GM18519 (cell line): ENCODE data around the gene ZNF341.
"Not testable (repeated sequence)": the region's sequence is repeated elsewhere in the genome, so short reads cannot be mapped to it uniquely, and the experiment has no call there.

Experiments used
- ATAC-seq: cut with Tn5 transposase; IDR thresholded peaks from one replicate; pipeline ENCODE4 v1.9.1; 2021; ENCODE audit warnings: mild to moderate bottlenecking, moderate library complexity; ENCODE audit not compliant: unreplicated experiment, low FRiP score

The ZNF341 gene

GRCh38 chr20:33727806-33728205 is 4.0 kb upstream of the ZNF341 start:
- ATAC-seq, result no peak

- no peak for ATAC-seq
Observed at GRCh38 chr20:33728463-33728862, 3.3 kb upstream of the ZNF341 start.

- ATAC-seq, result no peak
Observed at GRCh38 chr20:33729101-33729500, 2.7 kb upstream of the ZNF341 start.

- ATAC-seq, result no peak
Observed at GRCh38 chr20:33730946-33731692, 677 bp upstream of the ZNF341 start.

GRCh38 chr20:33732166-33732970 is 572 bp downstream of the ZNF341 start:
- peak; percentile 27 for ATAC-seq

GRCh38 chr20:33733654-33734576 is 2.1 kb downstream of the ZNF341 start:
- no peak for ATAC-seq

GRCh38 chr20:33736962-33737361 is 5.2 kb downstream of the ZNF341 start:
- ATAC-seq, result no peak

GRCh38 chr20:33739493-33739892 is 7.7 kb downstream of the ZNF341 start:
- ATAC-seq, result no peak

- ATAC-seq, result no peak
Observed at GRCh38 chr20:33740189-33740588, 8.4 kb downstream of the ZNF341 start.

GRCh38 chr20:33744181-33744580 is 12.4 kb downstream of the ZNF341 start:
- ATAC-seq, result no peak

GRCh38 chr20:33744773-33745385 is 13.1 kb downstream of the ZNF341 start:
- ATAC-seq, result no peak

- no peak for ATAC-seq
Observed at GRCh38 chr20:33746325-33746998, 14.7 kb downstream of the ZNF341 start.

- no peak for ATAC-seq
Observed at GRCh38 chr20:33751775-33752174, 20.0 kb downstream of the ZNF341 start.

GRCh38 chr20:33753143-33753542 is 21.3 kb downstream of the ZNF341 start:
- ATAC-seq, result no peak

GRCh38 chr20:33753763-33754162 is 22.0 kb downstream of the ZNF341 start:
- no peak for ATAC-seq

- ATAC-seq, result not testable (repeated sequence)
Observed at GRCh38 chr20:33755936-33756490, 24.2 kb downstream of the ZNF341 start.

GRCh38 chr20:33757046-33757445 is 25.2 kb downstream of the ZNF341 start:
- ATAC-seq, result no peak

- ATAC-seq, result no peak
Observed at GRCh38 chr20:33757458-33757857, 25.7 kb downstream of the ZNF341 start.

- ATAC-seq, result no peak
Observed at GRCh38 chr20:33761698-33762250, 30.0 kb downstream of the ZNF341 start.
